Tibial nerve (tissue), 4 donors: ENCODE measurements around the gene PLXNA4. TPM values are rescaled to one million over a fixed set of nuclear protein-coding genes. Genes with fewer than 3 reads are reported as not detected.

Experiments
- DNase-seq, 2 donors: peaks; one replicate each; pipeline ENCODE4 v3.0.0-alpha.2; 2019; ENCODE audit warnings: low spot score in 2 of 2
- H3K27ac ChIP-seq, 4 donors: fragments of 200-600 bp; sonication (generic) in 3 of 4; one replicate each; pipeline ENCODE4 v1.5.1; 2017 to 2019; ENCODE audit warnings: mild to moderate bottlenecking in 1 of 4
- H3K27me3 ChIP-seq, 2 donors: fragments of 200-600 bp; sonication (generic) in 1 of 2; one replicate each; pipeline versions ENCODE4 v1.5.1 to v1.6.0; 2017 to 2019
- H3K36me3 ChIP-seq, 3 donors: fragments of 200-600 bp; sonication (generic); one replicate each; pipeline ENCODE4 v1.5.1; 2018 to 2019
- H3K4me1 ChIP-seq, 4 donors: fragments of 200-600 bp; sonication (generic) in 3 of 4; one replicate each; pipeline ENCODE4 v1.5.1; 2017 to 2019
- H3K4me3 ChIP-seq, 4 donors: fragments of 200-600 bp; sonication (generic) in 3 of 4; one replicate each; pipeline ENCODE4 v1.5.1; 2017 to 2019; ENCODE audit warnings: mild to moderate bottlenecking in 1 of 4, moderate library complexity in 1 of 4
- H3K9me3 ChIP-seq, 4 donors: fragments of 200-600 bp; sonication (generic) in 3 of 4; one replicate each; pipeline ENCODE4 v1.5.1; 2017 to 2019
- CTCF ChIP-seq, 5 experiments: fragments of 200-600 bp in 3 of 5; fragments of 450-650 bp in 2 of 5; sonication (generic) in 3 of 5; IDR thresholded peaks; one replicate each; pipeline ENCODE4 v1.5.1; 2016 to 2019; ENCODE audit warnings: antibody characterized with exemption in 5 of 5, mild to moderate bottlenecking in 3 of 5, moderate library complexity in 2 of 5
- EP300 ChIP-seq, 2 donors: sonication (generic); formaldehyde crosslinking; IDR thresholded peaks; one replicate each; pipeline ENCODE4 v1.6.1; 2017; ENCODE audit warnings: antibody characterized with exemption in 2 of 2, mild to moderate bottlenecking in 1 of 2
- POLR2A ChIP-seq, 2 donors: fragments of 450-650 bp; IDR thresholded peaks; one replicate each; pipeline ENCODE4 v1.6.1; 2017; ENCODE audit warnings: antibody characterized with exemption in 2 of 2, mild to moderate bottlenecking in 2 of 2, moderate library complexity in 2 of 2
- WGBS, 2 donors: methylation state at CpG; one replicate each; pipeline ENCODE4 v1.1.5; 2018; 5-methylcytosine and 5-hydroxymethylcytosine counted together
- total RNA-seq, 4 donors: library from RNA; depleted of rRNA; stranded (reverse); fragments of >200 nt; gene quantifications; one replicate each; pipeline ENCODE4 v1.1.0, GENCODE V29; 2016

PLXNA4 gene
- total RNA-seq, 4 donors from 2014 or later, result 12.6 to 32.4 (median 13.7) TPM

DNA sequence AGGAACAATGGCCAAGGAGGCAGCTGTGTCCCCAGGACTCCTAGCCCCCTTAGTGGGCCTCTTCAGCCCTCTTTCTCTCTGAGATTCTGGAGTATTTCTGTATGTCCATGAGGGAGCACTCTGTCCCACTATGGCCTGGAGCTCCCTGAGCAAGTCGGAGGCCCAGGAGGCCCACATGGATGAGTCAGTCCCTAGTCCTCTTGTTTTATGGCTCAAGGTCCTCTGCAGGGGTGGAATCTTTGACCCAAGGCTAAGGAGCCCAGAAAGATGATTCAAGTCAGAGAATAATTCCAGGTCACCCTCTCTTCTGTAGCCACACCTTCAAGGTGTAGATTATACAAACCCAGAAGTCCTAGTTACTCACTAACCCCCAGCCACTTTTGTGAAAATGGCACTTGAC, 125.6 kb downstream of the PLXNA4 start:
- TF ChIP-seq EP300 (IDR thresholded peaks at IDR 0.05) (no peak), CTCF (IDR thresholded peaks at IDR 0.05) (no peak), POLR2A (IDR thresholded peaks at IDR 0.05) (no peak)
- 82 to 100% methylated on average over 1 of the region's 1 CpG for WGBS, 2 donors
- no peaks in the 10 kb centered on the region for H3K9me3 ChIP-seq

DNA sequence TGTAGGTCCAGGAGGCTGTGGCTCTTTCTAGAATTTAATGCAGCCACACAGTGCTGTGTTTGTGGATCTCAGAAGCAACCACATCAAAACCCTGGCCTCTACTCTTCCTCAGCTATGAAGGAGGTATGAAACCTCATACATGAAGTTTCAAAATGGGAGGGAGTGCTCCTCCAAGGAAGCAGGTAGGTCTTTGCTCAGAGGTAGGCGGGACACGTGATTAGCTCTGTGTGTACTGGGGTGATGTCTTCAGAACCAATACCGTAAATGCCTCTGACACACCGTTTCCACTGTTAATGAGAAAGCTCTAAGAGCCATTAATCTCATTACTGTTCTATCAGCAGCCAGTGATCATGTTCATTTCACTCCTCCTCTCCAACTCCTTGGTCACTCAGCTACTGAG, 126.1 kb downstream of the PLXNA4 start:
- Histone ChIP-seq H3K27ac (no peak overlapping the region), H3K9me3 (no peaks in the 10 kb centered on the region), H3K4me3 (no peak overlapping the region), H3K27me3 (no peaks in the 10 kb centered on the region), H3K4me1 (peaks cover 0 to 6% (median 0%) of the 10 kb centered on the region in 4 donors), H3K36me3 (no peaks in the 10 kb centered on the region)
- DNase-seq, result no peak
- TF ChIP-seq CTCF (IDR thresholded peaks at IDR 0.05) (no peak), POLR2A (IDR thresholded peaks at IDR 0.05) (no peak), EP300 (IDR thresholded peaks at IDR 0.05) (no peak)
- WGBS, 2 donors, result 86 to 97% methylated on average over 4 of the region's 4 CpGs

More for the DNA sequence above, 125.6 kb downstream of the PLXNA4 start:
- H3K4me1 ChIP-seq, result peaks cover 0 to 6% (median 0%) of the 10 kb centered on the region in 4 donors
- no peaks in the 10 kb centered on the region for H3K36me3 ChIP-seq
- no peak overlapping the region for H3K4me3 ChIP-seq
- H3K27ac ChIP-seq, result no peak overlapping the region
- DNase-seq, result no peak
- H3K27me3 ChIP-seq, result no peaks in the 10 kb centered on the region

- no peak overlapping the region for H3K4me3 ChIP-seq
- WGBS, 2 donors, result 71 to 76% methylated on average over 8 of the region's 8 CpGs
- TF ChIP-seq CTCF (IDR thresholded peaks at IDR 0.05) (no peak), EP300 (IDR thresholded peaks at IDR 0.05) (no peak), POLR2A (IDR thresholded peaks at IDR 0.05) (no peak)
- no peaks in the 10 kb centered on the region for H3K4me1 ChIP-seq
- H3K27me3 ChIP-seq, result no peaks in the 10 kb centered on the region
- no peak overlapping the region for H3K27ac ChIP-seq
- H3K36me3 ChIP-seq, result no peaks in the 10 kb centered on the region
- no peaks in the 10 kb centered on the region for H3K9me3 ChIP-seq
- no peak for DNase-seq
Measured at GRCh38 chr7:132446666-132447278, 129.5 kb downstream of the PLXNA4 start.

DNA sequence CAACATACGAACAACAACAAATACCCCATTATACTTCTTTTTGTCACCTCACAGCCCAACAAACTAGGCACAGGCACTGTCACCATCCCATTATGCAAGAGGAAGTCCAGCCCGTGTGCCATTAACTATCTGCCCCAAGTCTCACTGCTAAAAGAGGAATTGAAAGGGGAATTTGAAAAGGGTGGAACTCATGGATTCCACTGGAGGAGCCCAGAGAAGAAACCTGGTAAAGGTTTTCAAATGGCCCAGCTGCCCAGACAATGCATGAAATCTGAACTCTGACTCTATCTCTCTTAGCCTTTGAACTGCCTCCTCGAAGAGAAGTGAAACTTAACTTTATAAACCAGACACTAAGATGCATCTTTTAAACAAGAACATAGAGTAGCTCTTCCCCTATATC, 130.0 kb downstream of the PLXNA4 start:
- no peak for DNase-seq
- 63 to 64% methylated on average over 3 of the region's 3 CpGs for WGBS, 2 donors

More for the DNA sequence above, 130.0 kb downstream of the PLXNA4 start:
- H3K27me3 ChIP-seq, result no peaks in the 10 kb centered on the region
- H3K4me3 ChIP-seq, result no peak overlapping the region
- TF ChIP-seq CTCF (IDR thresholded peaks at IDR 0.05) (no peak), EP300 (IDR thresholded peaks at IDR 0.05) (peak in 1 of 2 donors; percentile 26)
- no peaks in the 10 kb centered on the region for H3K9me3 ChIP-seq
- H3K27ac ChIP-seq, result no peak overlapping the region
- no peaks in the 10 kb centered on the region for H3K4me1 ChIP-seq
- no peaks in the 10 kb centered on the region for H3K36me3 ChIP-seq
